AML-193 (cell line): ENCODE results near the gene TMEM207.
"Not testable (repeated sequence)": the region's sequence is repeated elsewhere in the genome, so short reads cannot be mapped to it uniquely, and the experiment has no call there.

Source experiments
- DNase-seq, 2 experiments: peaks; one replicate each; lab custom pipeline; 2025; lab: John Stamatoyannopoulos, UW

Gene TMEM207

DNA sequence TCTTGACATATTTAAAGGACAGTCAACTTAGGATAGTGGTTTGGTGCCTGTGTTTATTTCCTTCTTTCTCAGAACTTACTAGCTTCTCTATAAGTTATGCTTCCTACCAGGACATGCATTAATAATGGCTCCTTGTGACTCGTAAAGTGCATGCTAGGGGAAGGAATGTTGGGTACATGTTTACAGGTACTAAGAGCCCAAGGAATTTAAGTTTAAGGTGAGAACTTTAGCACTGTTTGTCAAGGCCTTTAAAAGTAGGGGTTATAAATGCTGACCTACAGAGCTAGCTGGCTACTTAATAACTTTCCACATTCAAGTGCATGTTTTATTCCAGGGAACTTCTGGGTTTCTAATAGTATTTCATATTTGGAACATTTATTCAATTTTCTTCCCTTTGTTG is at the start of gene TMEM207:
Gene TMEM207, minus strand, starts transcription at position 101 of the 400 bp plus-strand sequence. Its CDS starts 92 bp downstream, at position 9.
- no peak for DNase-seq

- no peak for DNase-seq
These were observed 49.4 kb upstream of the TMEM207 start for GRCh38 chr3:190499122-190499521.

DNA sequence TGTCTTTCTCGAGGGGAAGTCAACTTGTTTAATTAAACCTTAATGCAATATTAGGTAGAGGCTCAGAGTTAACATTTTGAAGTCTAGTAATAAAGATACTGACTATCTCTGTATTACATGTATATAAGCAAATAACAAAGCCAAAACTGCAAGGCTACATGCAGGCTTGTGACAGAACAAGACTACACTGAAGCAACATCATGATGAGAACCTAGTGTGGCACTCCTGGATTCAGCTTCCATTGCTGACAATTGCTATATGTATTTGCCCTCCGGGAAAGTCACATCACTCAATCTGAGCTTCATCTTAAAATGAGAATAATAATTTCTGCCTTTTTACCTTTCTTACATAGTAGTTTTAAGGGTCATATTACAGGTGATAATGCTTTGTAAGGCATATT is 48.6 kb upstream of the TMEM207 start:
- no peak for DNase-seq

DNA sequence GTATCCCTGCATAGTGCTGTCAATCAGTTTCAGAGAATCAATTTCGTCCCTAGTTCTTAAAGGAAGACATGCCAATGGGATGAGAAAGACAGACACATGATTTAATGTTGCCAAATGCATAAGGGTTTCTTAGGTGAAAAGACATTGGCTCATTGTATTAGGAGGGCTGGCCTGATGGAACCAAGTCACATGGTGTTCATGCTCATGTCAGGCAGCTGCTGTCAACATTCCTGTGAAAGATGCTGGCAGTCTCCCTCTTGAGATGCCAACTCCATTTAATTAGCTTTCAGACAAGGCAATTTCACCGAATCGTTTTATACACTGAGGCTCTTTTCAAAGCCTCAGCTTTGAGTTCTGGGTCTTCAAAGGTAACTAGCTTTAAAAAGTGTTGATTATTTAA is 48.1 kb upstream of the TMEM207 start:
- DNase-seq: no peak

DNA sequence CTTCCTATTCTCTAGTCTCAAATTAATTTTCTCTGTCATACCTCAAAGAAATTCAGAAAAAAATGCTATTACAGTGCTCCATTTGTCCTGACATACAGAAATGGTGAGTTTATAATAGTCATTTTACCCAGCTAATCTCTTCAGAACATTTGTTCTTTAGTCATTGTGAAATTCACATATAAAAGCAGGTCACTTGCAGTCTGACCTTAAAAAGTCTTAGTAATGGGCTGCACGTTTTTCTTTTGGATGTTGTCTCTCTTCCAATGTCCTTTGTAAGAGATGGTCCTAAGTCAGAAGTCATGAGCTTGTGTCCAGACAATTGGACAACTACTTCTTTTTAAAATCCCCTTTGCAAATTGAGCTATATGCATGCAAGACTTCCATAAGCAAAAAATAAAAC is 47.2 kb upstream of the TMEM207 start:
- no peak for DNase-seq

- no peak for DNase-seq
These were observed 46.1 kb upstream of the TMEM207 start for GRCh38 chr3:190495796-190496195.

GRCh38 chr3:190495354-190495753 is 45.7 kb upstream of the TMEM207 start:
- DNase-seq: no peak

- no peak for DNase-seq
These were observed 45.2 kb upstream of the TMEM207 start for GRCh38 chr3:190494907-190495306.

GRCh38 chr3:190492966-190493365 is 43.3 kb upstream of the TMEM207 start:
- no peak for DNase-seq

GRCh38 chr3:190492129-190492528 is 42.4 kb upstream of the TMEM207 start:
- DNase-seq: no peak

GRCh38 chr3:190491533-190492054 is 41.9 kb upstream of the TMEM207 start:
- DNase-seq: no peak

DNA sequence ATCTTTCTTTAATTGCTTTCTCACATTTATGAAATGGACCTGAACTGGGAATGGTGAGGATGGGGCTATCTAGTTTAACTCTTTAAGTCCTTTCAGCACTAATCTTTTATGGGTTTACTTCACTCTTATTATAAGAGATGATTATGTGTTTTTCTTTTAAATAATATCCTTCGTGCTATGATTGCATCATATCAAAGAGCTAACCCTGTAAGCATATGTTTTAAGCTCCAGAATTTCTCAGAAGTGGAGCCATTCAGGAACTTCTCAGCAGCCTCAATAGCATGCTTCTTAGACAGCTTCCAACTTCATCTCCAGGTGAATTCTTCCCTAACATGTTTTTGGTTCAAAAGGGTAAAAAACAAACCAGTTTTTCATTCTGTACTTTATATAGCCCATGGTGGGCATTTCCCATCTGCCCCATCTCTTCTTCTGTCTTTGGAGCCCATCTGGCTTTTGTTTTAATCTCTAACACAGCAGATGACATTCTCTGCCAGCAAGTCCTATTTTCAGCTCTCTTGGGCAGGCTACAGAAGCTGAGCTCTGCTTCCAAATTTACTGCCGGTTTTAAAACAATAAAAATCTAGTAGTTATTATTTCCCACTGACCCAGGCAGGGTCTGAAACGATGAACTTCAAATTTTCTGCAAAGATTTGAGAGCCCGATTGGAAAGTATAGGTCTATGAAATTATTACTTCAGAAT is 37.4 kb upstream of the TMEM207 start:
- no peak for DNase-seq

DNA sequence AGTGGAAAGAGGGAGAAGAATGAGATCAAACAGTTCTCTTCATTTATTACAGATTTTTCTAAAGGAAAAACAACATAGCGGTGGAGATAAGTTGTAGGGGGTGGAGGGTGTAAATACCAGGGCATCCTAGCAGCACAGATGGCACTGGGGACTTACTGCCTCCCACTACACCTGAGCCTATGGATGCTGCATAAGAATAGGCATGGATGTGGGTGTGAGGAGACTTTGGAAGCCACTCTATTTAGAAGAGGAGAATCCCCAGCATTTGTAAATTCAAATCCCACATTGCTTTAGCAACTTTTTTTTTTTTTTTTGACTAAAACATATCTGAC is 36.8 kb upstream of the TMEM207 start:
- DNase-seq: no peak

DNA sequence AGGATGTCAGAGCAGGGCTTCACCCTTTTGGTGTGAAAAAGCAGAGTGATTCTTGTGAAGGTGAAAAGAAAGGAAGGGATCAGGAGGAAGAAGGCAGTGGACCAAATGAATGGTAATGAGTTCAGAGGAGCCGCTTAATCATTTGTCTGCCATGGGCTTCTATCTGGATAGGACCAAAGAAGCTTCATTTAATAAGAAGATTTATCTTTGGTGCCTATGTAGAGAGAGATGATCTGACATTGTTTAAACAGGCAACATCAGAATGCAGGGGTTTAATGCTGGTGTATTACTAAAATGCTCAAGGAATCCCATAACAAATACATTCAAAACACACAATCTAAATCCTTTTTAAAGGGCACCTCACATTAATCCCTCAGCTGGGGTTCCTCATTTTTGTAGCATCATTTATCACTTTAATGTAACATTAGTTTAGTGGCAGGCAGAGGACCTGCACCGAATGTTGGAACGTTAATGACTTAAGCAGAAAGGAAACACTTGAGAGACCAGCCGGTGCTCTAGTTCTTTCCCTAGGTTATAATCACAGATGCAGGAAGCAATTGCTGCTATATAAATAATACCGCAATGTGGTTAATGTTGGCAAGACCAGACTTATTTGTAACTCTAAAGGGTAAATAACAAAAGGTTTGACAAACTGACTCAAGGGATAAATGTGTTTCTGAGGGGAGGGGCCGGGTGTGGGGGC is 36.3 kb upstream of the TMEM207 start:
- no peak for DNase-seq

DNA sequence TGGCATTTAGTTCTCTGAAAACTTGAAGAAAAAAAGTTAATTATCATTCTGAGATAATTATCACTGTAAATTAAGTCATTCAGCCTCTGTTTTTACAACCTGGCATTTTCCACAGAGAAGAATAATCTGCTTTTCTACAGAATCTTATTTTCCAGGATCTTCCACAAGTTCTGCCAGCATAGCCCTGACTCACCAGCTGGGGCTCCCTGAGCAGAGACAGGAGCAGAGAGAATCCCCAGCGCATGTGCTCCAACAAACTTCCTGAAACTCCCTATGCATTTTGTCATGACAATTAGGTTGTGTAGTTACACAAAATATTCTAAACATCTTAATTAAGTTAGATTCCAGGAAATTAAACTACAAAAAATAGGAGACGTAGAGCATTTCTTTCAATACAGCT is 32.1 kb upstream of the TMEM207 start:
- DNase-seq: no peak

DNA sequence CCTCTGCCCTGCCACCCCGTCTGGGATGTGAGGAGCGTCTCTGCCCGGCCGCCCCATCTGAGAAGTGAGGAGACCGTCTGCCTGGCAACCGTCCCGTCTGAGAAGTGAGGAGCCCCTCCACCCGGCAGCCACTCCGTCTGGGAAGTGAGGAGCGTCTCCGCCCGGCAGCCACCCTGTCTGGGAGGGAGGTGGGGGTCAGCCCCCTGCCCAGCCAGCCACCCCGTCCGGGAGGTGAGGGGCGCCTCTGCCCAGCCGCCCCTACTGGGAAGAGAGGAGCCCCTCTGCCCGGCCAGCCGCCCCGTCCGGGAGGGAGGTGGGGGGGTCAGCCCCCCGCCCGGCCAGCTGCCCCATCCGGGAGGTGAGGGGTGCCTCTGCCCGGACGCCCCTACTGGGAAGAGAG is 23.6 kb upstream of the TMEM207 start:
- DNase-seq: not testable (repeated sequence)

- DNase-seq: no peak
These were observed 18.2 kb upstream of the TMEM207 start for GRCh38 chr3:190467922-190468321.

- peak in 1 of 2 experiments; percentile 10 for DNase-seq
These were observed 8.3 kb upstream of the TMEM207 start for GRCh38 chr3:190458040-190458439.

DNA sequence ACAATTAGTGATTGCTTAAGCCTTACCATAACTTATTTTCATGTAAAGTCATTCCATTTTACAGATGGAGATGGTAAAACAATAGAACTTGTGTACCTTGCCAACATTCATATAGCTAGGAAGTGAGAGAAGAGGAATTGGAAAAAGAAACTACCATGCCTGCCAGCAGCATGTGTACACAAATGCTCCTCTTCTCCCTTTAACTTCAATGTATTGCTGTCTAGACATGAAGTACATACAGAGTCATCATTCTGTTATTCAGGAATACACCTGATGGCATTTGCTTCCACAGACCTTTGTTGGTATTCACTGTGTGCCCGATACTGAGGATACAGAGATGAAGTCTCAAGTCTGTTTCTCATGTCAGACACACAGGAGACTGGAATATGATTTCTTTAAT is 7.1 kb upstream of the TMEM207 start:
- no peak for DNase-seq

GRCh38 chr3:190455828-190456227 is 6.1 kb upstream of the TMEM207 start:
- no peak for DNase-seq

DNA sequence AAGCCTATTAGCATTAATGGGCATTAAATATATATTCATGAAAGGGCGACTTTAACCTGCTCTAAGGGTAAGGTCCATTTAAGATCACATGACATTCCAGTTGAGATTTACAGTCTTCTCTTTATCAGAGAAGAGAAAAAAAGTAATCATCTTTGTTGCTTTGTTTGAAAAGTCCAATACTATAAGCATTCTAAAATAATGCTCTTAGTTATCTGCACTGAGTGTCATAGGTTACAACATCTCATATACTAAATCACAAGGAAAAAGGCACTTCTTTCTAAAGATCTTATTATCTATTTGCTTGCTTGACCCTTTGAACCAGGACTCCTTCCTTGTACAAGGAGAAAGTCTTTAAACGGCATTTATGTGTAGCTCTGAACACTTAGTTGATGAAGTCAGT is 1.4 kb downstream of the TMEM207 start:
- DNase-seq: no peak

GRCh38 chr3:190446573-190447279 is 3.0 kb downstream of the TMEM207 start:
- DNase-seq: no peak

DNA sequence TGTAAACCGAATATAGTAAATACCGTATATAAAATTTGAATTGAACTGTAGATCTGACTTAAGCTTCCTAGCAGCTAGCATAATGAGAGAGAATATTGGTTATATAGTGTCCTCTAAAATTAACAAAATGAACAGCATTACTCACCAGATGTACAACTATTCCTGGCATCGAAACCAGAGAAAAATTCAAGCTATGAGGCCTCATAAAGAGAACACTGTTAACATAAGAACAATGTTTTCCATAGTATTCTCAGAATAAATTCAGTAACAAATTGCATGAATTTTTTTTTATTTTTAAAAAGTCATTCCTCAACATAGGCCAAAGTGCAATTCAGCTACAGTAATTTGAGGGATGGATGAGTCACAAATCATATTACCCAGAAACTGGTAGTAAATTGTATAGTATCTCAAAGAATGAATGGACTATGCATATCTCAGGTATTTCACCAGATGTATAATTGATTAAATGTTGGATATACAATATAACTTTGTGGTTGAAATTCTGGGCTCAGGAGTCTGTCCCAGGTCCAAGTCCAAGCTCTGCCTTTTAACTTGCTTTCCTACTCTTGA is 5.0 kb downstream of the TMEM207 start:
- no peak for DNase-seq
